Measurements from ENCODE around the gene LRRC28. TPM values are rescaled to one million over a fixed set of nuclear protein-coding genes. Genes with fewer than 3 reads are reported as not detected.

LRRC28 gene
- total and polyA plus RNA-seq, 2 of the 4 experiments (the other 2 are of a cell fraction), result 12.7 to 21.1 TPM

DNA sequence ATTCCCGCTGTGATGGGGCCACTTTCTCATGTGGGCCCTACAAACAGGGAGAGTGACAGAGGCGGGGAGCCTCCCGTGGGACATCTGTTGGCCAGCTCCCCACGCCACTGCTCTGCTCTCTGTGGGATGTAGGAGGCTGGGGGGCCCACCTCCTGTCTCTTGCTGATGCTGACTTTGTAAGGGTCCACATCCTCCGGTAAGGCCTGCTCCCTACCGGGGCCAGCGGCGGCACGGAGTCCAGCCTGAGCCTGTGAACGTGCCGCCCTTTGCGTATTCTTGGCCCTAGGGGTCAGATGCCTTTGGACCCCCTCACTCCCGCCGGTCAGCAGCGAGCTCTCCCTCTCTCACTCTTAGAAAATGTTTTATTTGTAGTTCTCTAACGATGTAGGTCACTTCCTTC lies 153.2 kb downstream of the LRRC28 start:
- DNase-seq, result no peak
- CTCF ChIA-PET, result no interaction called here
- no peak for ATAC-seq (ENCODE audit: low read depth)

More for the DNA sequence above, 153.2 kb downstream of the LRRC28 start:
- no peak overlapping the region for H2BK15ac ChIP-seq (ENCODE audit: low read depth, low read length)
- in situ Hi-C loops (cut with MboI; ENCODE audit: low sequenced_read_pairs), result no loop called here
- TF ChIP-seq MXI1 (IDR thresholded peaks at IDR 0.05; ENCODE audit: borderline replicate concordance, low read depth, low read length) (no peak), CHD1 (IDR thresholded peaks at IDR 0.05; ENCODE audit: low read depth, low read length) (no peak), MAZ (IDR thresholded peaks at IDR 0.05; ENCODE audit: borderline replicate concordance, low read depth, low read length) (no peak), MAFK (IDR thresholded peaks at IDR 0.05; ENCODE audit: low read depth, low read length) (no peak)
- H3K18ac ChIP-seq (ENCODE audit: low read depth, low read length), result no peak overlapping the region
- no peak overlapping the region for H3K9ac ChIP-seq (ENCODE audit: low read depth, low read length)
- H3K23ac ChIP-seq (ENCODE audit: low read depth, low read length), result no peak overlapping the region
- no peaks in the 10 kb centered on the region for H3K79me1 ChIP-seq (ENCODE audit: low read depth in 1 of 2, low read length in 2 of 2)
- 60% methylated on average over 1 of the region's 16 CpGs; no CpG with 5 or more reads in 1 of the 2 experiments for WGBS, 2 experiments (ENCODE audit: extremely low coverage in 2 of 2, insufficient read length in 1 of 2)
- 0 out of 2 replicates have a peak, but pooled peaks cover 3% of the 10 kb centered on the region for H3K9me1 ChIP-seq (ENCODE audit: insufficient read depth, low read length)
- H3K56ac ChIP-seq (ENCODE audit: extremely low read depth, insufficient read depth, low read length), result no peak overlapping the region
- no peak overlapping the region for H4K8ac ChIP-seq (ENCODE audit: low read depth in 2 of 2, low read length in 2 of 2)
- H3K4me1 ChIP-seq (ENCODE audit: control insufficient read depth, insufficient read depth, low read length), result peaks cover 10% of the 10 kb centered on the region
- intact Hi-C loops (cut with micrococcal nuclease), result no loop called here
- no peak overlapping the region for H3K4me2 ChIP-seq (ENCODE audit: low read depth, low read length)
- no peaks in the 10 kb centered on the region for H3K9me3 ChIP-seq (ENCODE audit: control insufficient read depth, insufficient read depth, low read length)
- H3K4ac ChIP-seq (ENCODE audit: low read depth, low read length), result no peak overlapping the region
- H2BK20ac ChIP-seq (ENCODE audit: low read depth, low read length), result no peak overlapping the region
- no peak overlapping the region for H2AFZ ChIP-seq (replicated peaks; ENCODE audit: low read length, poor library complexity)
- H3K27ac ChIP-seq (ENCODE audit: insufficient read depth, low read length), result no peak overlapping the region
- no peak overlapping the region for H4K91ac ChIP-seq (ENCODE audit: insufficient read depth, low read depth, low read length)
- H2BK120ac ChIP-seq (ENCODE audit: low read depth, low read length), result no peak overlapping the region
- no peak overlapping the region for H2AK5ac ChIP-seq (ENCODE audit: low read depth, low read length)
- POLR2A ChIA-PET (ENCODE audit: unreplicated experiment), result no interaction called here
- no peak overlapping the region for H3K4me3 ChIP-seq (ENCODE audit: insufficient read depth, low read depth, low read length)
- no peaks in the 10 kb centered on the region for H3K27me3 ChIP-seq (ENCODE audit: control insufficient read depth, insufficient read depth, low read length)
- no peak overlapping the region for H4K5ac ChIP-seq (ENCODE audit: low read depth, low read length)
- no peak overlapping the region for H3K14ac ChIP-seq (replicated peaks; ENCODE audit: low read depth, low read length)
- no peak overlapping the region for H2AK9ac ChIP-seq (replicated peaks; ENCODE audit: low read depth, low read length, poor library complexity)
- no TSS peak for BruUV-seq (replicated peaks)
- H2BK5ac ChIP-seq (ENCODE audit: low read depth, low read length, poor library complexity, severe bottlenecking), result no peak overlapping the region
- dilution Hi-C loops (cut with HindIII; ENCODE audit: low sequenced_read_pairs, unreplicated experiment), result no loop called here
- no peaks in the 10 kb centered on the region for H4K20me1 ChIP-seq (ENCODE audit: insufficient read depth, low read length)
- no peaks in the 10 kb centered on the region for H3K36me3 ChIP-seq (ENCODE audit: control insufficient read depth, insufficient read depth, low read length)
